GM12878 (cell line): Measurements from ENCODE around the gene ASMTL.

Experiments
- CTCF ChIP-seq, 3 experiments: IDR thresholded peaks in 2 of 3; conservative IDR thresholded peaks in 1 of 3; 2 replicates each; pipeline ENCODE4 v1.5.1; 2011; ENCODE audit warnings: low read depth in 3 of 3, low read length in 3 of 3, mild to moderate bottlenecking in 3 of 3, control low read depth in 2 of 3, moderate library complexity in 2 of 3, inconsistent platforms in 1 of 3, mixed read lengths in 1 of 3; ENCODE audit not compliant: control insufficient read depth in 2 of 3, insufficient read depth in 1 of 3; ENCODE audit errors: extremely low read depth in 1 of 3
- MAX ChIP-seq: IDR thresholded peaks from 2 replicates; pipeline ENCODE4 v1.6.1; 2012; ENCODE audit warnings: low read depth, low read length, improper control_type of control experiment

- TF ChIP-seq CTCF (IDR thresholded peaks at IDR 0.05 in 2 of 3, conservative IDR thresholded peaks at IDR 0.05 in 1 of 3; ENCODE audit: control insufficient read depth in 2 of 3, extremely low read depth in 1 of 3, insufficient read depth in 1 of 3, low read depth in 3 of 3, low read length in 3 of 3) (no peak), MAX (no peak)
These were observed 18.9 kb downstream of the ASMTL start for GRCh38 chrX:1433646-1434357.
